ENCODE data around the gene RIMOC1. TPM values are rescaled to one million over a fixed set of nuclear protein-coding genes. Genes with fewer than 3 reads are reported as not detected.

The RIMOC1 gene
- total RNA-seq, 2 donors from 2014 or later, result 13.5 to 13.8 TPM

- Mint-ChIP-seq H3K4me1 (no peaks in the 10 kb centered on the region), H3K4me3 (no peak overlapping the region), H3K36me3 (ENCODE audit: low read depth) (peaks cover 4% of the 10 kb centered on the region), H3K27me3 (peaks cover 13% of the 10 kb centered on the region), H3K27ac (no peak overlapping the region)
- ATAC-seq (no peak), DNase-seq (no peak)
- no peaks in the 10 kb centered on the region for H3K9me3 ChIP-seq (ENCODE audit: control insufficient read depth, low read length, poor library complexity, severe bottlenecking)
These were observed 27.5 kb upstream of the RIMOC1 start for GRCh38 chr5:41876678-41877077.

DNA sequence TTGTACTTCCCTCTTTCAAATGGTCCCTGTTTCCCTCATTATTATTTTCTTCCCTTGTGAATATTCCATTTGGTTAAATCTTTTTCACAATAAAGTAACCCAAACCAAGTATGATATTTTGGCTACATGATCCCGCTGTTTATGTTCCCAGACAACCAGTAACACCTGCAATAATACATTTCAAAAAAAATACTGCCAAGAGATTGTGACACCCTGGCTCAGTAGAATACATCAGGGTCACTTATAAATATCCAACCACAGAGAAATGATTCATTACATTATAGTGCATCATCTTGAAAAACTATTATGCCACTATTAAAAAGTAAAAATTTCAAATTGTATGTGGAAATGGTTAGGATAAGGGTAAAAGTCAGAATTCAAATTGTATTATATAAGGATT lies 26.7 kb upstream of the RIMOC1 start:
- no peaks in the 10 kb centered on the region for H3K9me3 ChIP-seq (ENCODE audit: control insufficient read depth, low read length, poor library complexity, severe bottlenecking)
- ATAC-seq (no peak), DNase-seq (no peak)
- H3K4me3 Mint-ChIP-seq, result no peak overlapping the region
- peaks cover 4% of the 10 kb centered on the region for H3K36me3 Mint-ChIP-seq (ENCODE audit: low read depth)
- peaks cover 13% of the 10 kb centered on the region for H3K27me3 Mint-ChIP-seq
- H3K4me1 Mint-ChIP-seq, result no peaks in the 10 kb centered on the region
- no peak overlapping the region for H3K27ac Mint-ChIP-seq

GRCh38 chr5:41878173-41878572 lies 26.0 kb upstream of the RIMOC1 start:
- peaks cover 15% of the 10 kb centered on the region for H3K27me3 Mint-ChIP-seq
- H3K4me1 Mint-ChIP-seq, result peaks cover 2% of the 10 kb centered on the region

GRCh38 chr5:41878643-41879478 lies 25.3 kb upstream of the RIMOC1 start:
- ATAC-seq, result no peak
- peaks cover 2% of the 10 kb centered on the region for H3K4me1 Mint-ChIP-seq
- peaks cover 4% of the 10 kb centered on the region for H3K36me3 Mint-ChIP-seq (ENCODE audit: low read depth)
- H3K27me3 Mint-ChIP-seq, result peaks cover 19% of the 10 kb centered on the region
- no peak overlapping the region for H3K27ac Mint-ChIP-seq
- no peaks in the 10 kb centered on the region for H3K9me3 ChIP-seq (ENCODE audit: control insufficient read depth, low read length, poor library complexity, severe bottlenecking)
- no peak for DNase-seq
- H3K4me3 Mint-ChIP-seq, result no peak overlapping the region

More at GRCh38 chr5:41878173-41878572, 26.0 kb upstream of the RIMOC1 start:
- ATAC-seq, result no peak
- Mint-ChIP-seq H3K36me3 (ENCODE audit: low read depth) (peaks cover 4% of the 10 kb centered on the region), H3K27ac (no peak overlapping the region), H3K4me3 (no peak overlapping the region)
- H3K9me3 ChIP-seq (ENCODE audit: control insufficient read depth, low read length, poor library complexity, severe bottlenecking), result no peaks in the 10 kb centered on the region
- DNase-seq, result no peak

- no peaks in the 10 kb centered on the region for H3K9me3 ChIP-seq (ENCODE audit: control insufficient read depth, low read length, poor library complexity, severe bottlenecking)
- ATAC-seq (no peak), DNase-seq (no peak)
- Mint-ChIP-seq H3K27ac (no peak overlapping the region), H3K36me3 (ENCODE audit: low read depth) (peaks cover 4% of the 10 kb centered on the region), H3K4me1 (peaks cover 2% of the 10 kb centered on the region), H3K27me3 (peaks cover 31% of the 10 kb centered on the region), H3K4me3 (no peak overlapping the region)
These were observed 21.4 kb upstream of the RIMOC1 start for GRCh38 chr5:41882765-41883164.

DNA sequence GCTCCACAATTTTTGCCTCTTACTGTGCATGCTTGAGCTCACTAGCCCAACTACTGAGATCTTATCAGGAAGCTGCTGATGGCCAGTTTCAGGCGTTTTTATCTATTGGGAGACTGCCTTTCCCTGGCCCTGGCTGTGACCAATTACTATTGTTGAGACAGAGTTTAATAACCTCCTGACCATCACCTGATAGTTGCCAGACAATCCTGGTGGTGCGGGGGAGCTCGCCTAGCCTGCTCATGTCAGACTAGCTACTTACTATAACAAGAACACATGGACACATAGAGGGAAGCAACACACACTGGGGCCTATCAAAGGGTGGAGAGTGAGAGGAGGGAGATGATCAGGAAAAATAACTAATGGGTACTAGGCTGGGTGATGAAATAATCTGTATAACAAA lies 20.9 kb upstream of the RIMOC1 start:
- H3K9me3 ChIP-seq (ENCODE audit: control insufficient read depth, low read length, poor library complexity, severe bottlenecking), result no peaks in the 10 kb centered on the region
- Mint-ChIP-seq H3K27ac (no peak overlapping the region), H3K4me1 (peaks cover 2% of the 10 kb centered on the region), H3K27me3 (peaks cover 36% of the 10 kb centered on the region), H3K4me3 (no peak overlapping the region), H3K36me3 (ENCODE audit: low read depth) (peaks cover 4% of the 10 kb centered on the region)
- no peak for DNase-seq
- no peak for ATAC-seq

GRCh38 chr5:41883936-41884335 lies 20.2 kb upstream of the RIMOC1 start:
- DNase-seq, result no peak
- H3K27me3 Mint-ChIP-seq, result peaks cover 35% of the 10 kb centered on the region

DNA sequence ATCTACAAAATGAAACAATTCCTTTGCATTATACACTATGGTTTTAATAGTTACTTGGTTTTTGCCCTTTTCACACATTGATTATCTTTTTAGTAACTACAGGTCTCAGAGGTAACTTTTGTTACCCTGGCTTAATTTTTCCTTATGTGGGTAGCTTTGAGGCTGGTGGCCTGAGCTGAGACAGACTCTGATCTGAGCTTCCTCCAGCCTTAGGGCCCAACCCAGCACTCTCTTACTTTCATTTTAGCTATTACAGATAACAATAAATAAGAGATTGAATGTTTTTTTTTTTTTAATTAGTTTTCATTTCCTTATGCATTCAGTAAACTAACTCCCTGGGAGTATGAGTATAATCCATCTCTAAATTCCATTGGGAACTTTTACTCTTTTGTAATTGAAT lies 18.9 kb upstream of the RIMOC1 start:
- H3K27me3 Mint-ChIP-seq, result peaks cover 27% of the 10 kb centered on the region
- H3K4me1 Mint-ChIP-seq, result peaks cover 2% of the 10 kb centered on the region
- no peaks in the 10 kb centered on the region for H3K9me3 ChIP-seq (ENCODE audit: control insufficient read depth, low read length, poor library complexity, severe bottlenecking)
- ATAC-seq, result no peak
- H3K36me3 Mint-ChIP-seq (ENCODE audit: low read depth), result peaks cover under 1% of the 10 kb centered on the region
- H3K4me3 Mint-ChIP-seq, result no peak overlapping the region
- H3K27ac Mint-ChIP-seq, result no peak overlapping the region
- DNase-seq, result no peak

More at GRCh38 chr5:41883936-41884335, 20.2 kb upstream of the RIMOC1 start:
- no peak overlapping the region for H3K4me3 Mint-ChIP-seq
- no peak for ATAC-seq
- no peak overlapping the region for H3K27ac Mint-ChIP-seq
- no peaks in the 10 kb centered on the region for H3K9me3 ChIP-seq (ENCODE audit: control insufficient read depth, low read length, poor library complexity, severe bottlenecking)
- H3K4me1 Mint-ChIP-seq, result peaks cover 2% of the 10 kb centered on the region
- H3K36me3 Mint-ChIP-seq (ENCODE audit: low read depth), result peaks cover 4% of the 10 kb centered on the region

DNA sequence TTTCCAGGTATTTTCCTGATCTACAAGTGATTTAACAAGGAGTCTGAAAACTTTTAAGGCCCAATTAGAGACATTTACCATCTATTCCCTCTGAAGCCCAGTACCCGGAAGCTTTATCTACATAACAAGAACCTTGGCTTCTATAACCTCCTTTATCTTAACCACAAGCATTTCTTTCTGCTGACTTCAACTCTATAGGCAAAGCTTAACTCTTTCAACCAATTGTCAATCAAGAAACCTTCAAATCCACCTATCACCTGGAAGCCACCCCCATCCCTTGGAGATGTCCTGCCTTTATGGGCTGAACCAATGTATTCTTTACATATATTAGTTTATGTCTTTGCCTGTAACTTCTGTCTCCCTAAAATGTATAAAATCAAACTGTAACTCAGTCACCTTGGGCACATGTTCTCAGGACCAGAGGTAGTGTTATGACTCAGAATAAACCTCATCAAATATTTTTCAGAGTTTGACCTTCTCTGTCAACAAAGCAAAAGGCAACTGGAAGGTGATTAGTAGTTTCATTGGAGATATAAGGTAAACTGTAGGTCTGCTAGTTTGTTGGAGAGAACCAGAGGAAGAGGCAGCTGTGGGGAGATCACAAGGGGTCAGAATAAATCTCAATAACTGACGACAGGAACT lies 13.0 kb upstream of the RIMOC1 start:
- peak overlapping the region; percentile 1 for H3K27ac Mint-ChIP-seq
- ATAC-seq, result peak; percentile 54
- H3K9me3 ChIP-seq (ENCODE audit: control insufficient read depth, low read length, poor library complexity, severe bottlenecking), result no peaks in the 10 kb centered on the region
- peaks cover 36% of the 10 kb centered on the region for H3K27me3 Mint-ChIP-seq
- no peak for DNase-seq
- peaks cover 2% of the 10 kb centered on the region for H3K36me3 Mint-ChIP-seq (ENCODE audit: low read depth)
- H3K4me3 Mint-ChIP-seq, result no peak overlapping the region
- H3K4me1 Mint-ChIP-seq, result peaks cover 16% of the 10 kb centered on the region

DNA sequence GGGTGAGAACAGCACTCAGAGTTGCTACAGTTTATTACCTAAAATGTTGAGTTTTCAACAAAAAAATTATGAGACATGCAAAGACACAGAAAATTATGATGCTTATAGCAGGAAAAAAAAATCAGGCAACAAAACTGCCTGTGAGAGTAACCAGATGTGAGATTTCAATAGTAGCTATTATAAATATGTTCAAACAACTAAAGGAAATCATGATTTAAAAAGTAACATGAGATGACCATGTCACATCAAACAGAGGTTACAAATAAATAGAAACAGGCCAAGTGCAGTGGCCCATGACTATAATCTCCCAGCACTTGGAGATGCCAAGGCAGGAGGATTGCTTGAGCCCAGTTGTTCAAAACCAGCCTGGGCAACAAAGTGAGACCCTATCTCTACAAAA lies 12.1 kb upstream of the RIMOC1 start:
- H3K4me3 Mint-ChIP-seq, result no peak overlapping the region
- peaks cover 16% of the 10 kb centered on the region for H3K4me1 Mint-ChIP-seq
- no peak for DNase-seq
- H3K27me3 Mint-ChIP-seq, result peaks cover 43% of the 10 kb centered on the region
- ATAC-seq, result no peak
- H3K36me3 Mint-ChIP-seq (ENCODE audit: low read depth), result peaks cover 2% of the 10 kb centered on the region
- H3K27ac Mint-ChIP-seq, result peak overlapping the region; percentile 19
- H3K9me3 ChIP-seq (ENCODE audit: control insufficient read depth, low read length, poor library complexity, severe bottlenecking), result no peaks in the 10 kb centered on the region

- Mint-ChIP-seq H3K27me3 (peaks cover 32% of the 10 kb centered on the region), H3K4me1 (peaks cover 16% of the 10 kb centered on the region), H3K36me3 (ENCODE audit: low read depth) (peaks cover 2% of the 10 kb centered on the region), H3K27ac (peak overlapping the region; percentile 19), H3K4me3 (peak overlapping the region; percentile 71)
- H3K9me3 ChIP-seq (ENCODE audit: control insufficient read depth, low read length, poor library complexity, severe bottlenecking), result no peaks in the 10 kb centered on the region
- DNase-seq (no peak), ATAC-seq (no peak)
These were observed 10.9 kb upstream of the RIMOC1 start for GRCh38 chr5:41893074-41893851.

GRCh38 chr5:41896230-41896629 lies 7.9 kb upstream of the RIMOC1 start:
- no peak overlapping the region for H3K27ac Mint-ChIP-seq
- no peaks in the 10 kb centered on the region for H3K9me3 ChIP-seq (ENCODE audit: control insufficient read depth, low read length, poor library complexity, severe bottlenecking)
- peaks cover 35% of the 10 kb centered on the region for H3K27me3 Mint-ChIP-seq
- no peak for DNase-seq
- peaks cover 12% of the 10 kb centered on the region for H3K4me1 Mint-ChIP-seq
- ATAC-seq, result no peak
- peaks cover 2% of the 10 kb centered on the region for H3K36me3 Mint-ChIP-seq (ENCODE audit: low read depth)
- H3K4me3 Mint-ChIP-seq, result no peak overlapping the region

DNA sequence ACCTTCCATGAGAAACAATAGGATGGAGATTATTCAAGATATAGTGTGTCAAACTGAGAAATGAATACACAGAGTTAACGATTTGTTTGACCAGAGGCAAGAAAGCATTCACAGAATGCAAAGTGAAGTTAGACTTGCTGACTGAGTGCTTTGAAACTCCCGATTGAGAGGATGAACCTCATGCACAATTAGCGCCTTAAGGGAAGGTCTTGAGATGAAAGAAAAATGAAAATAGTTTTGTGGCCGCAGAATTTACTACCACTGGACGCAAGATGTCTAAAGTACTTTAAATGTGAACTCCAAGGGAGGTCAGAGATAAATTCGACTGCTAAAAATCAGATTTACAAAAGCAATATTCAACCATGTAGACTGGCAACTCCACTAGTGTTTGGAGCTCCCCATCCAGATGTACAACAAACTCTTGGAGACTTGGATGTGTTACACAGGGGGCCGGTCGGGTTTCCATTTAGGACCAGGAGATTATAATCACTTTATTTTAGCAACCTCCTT lies 707 bp upstream of the RIMOC1 start:
- H3K9me3 ChIP-seq (ENCODE audit: control insufficient read depth, low read length, poor library complexity, severe bottlenecking), result no peaks in the 10 kb centered on the region
- no peak for DNase-seq
- H3K27me3 Mint-ChIP-seq, result peaks cover 5% of the 10 kb centered on the region
- H3K4me1 Mint-ChIP-seq, result peaks cover 31% of the 10 kb centered on the region
- peak overlapping the region; percentile 99 for H3K27ac Mint-ChIP-seq
- H3K36me3 Mint-ChIP-seq (ENCODE audit: low read depth), result peaks cover 3% of the 10 kb centered on the region
- no peak for ATAC-seq
- H3K4me3 Mint-ChIP-seq, result peak overlapping the region; percentile 98
